ENCODE data around the gene GTF3C2. TPM values are rescaled to one million over a fixed set of nuclear protein-coding genes. Genes with fewer than 3 reads are reported as not detected.

Gene GTF3C2
- total and polyA plus RNA-seq, 9 of the 15 experiments (the other 6 are each of a cell fraction or from before 2014, with no cell fraction given): 35.5 to 96.8 (median 53.0) TPM

- TF ChIP-seq ARID3B (CRISPR knock-in tag; IDR thresholded peaks at IDR 0.05; ENCODE audit: borderline replicate concordance): no peak
- 0 out of 2 replicates have a peak, but pooled peaks have one; percentile 50 for TF ChIP-seq ZNF217 (CRISPR knock-in tag; IDR thresholded peaks at IDR 0.05)
- no peak for TF ChIP-seq U2AF1 (optimal IDR thresholded peaks at IDR 0.05; ENCODE audit: low read depth, low read length)
- TF ChIP-seq SMAD2 (IDR thresholded peaks at IDR 0.05; ENCODE audit: low read depth, low read length): no peak
- TF ChIP-seq ZNF511 (CRISPR knock-in tag; IDR thresholded peaks at IDR 0.05): no peak
- TF ChIP-seq RFX5 (IDR thresholded peaks at IDR 0.05; ENCODE audit: low read depth, low read length): no peak
- TF ChIP-seq ZNF398 (CRISPR knock-in tag; IDR thresholded peaks at IDR 0.05): no peak
- TF ChIP-seq E2F6 (IDR thresholded peaks at IDR 0.05; ENCODE audit: borderline replicate concordance in 1 of 2, extremely low read depth in 1 of 2, insufficient read depth in 1 of 2, insufficient read length in 1 of 2, low read depth in 1 of 2, low read length in 1 of 2, poor library complexity in 1 of 2, severe bottlenecking in 1 of 2): peak; percentile 98 to 99
- TF ChIP-seq GTF2F1 (IDR thresholded peaks at IDR 0.05; ENCODE audit: low read depth, low read length): no peak
- no peak for TF ChIP-seq ILF3 (IDR thresholded peaks at IDR 0.05; ENCODE audit: borderline replicate concordance)
- no peak for TF ChIP-seq ARHGAP35 (IDR thresholded peaks at IDR 0.05; ENCODE audit: partially characterized antibody)
- no peak for TF ChIP-seq ZNF717 (CRISPR knock-in tag; IDR thresholded peaks at IDR 0.05)
- 0 out of 4 replicates have a peak, but pooled peaks of 1 of the 2 experiments have one; percentile 18 for TF ChIP-seq MLLT1 (IDR thresholded peaks at IDR 0.05)
- TF ChIP-seq BCL6 (CRISPR knock-in tag; IDR thresholded peaks at IDR 0.05): no peak
- TF ChIP-seq ZNF586 (CRISPR knock-in tag; conservative IDR thresholded peaks at IDR 0.05): no peak
- TF ChIP-seq NCOA6 (IDR thresholded peaks at IDR 0.05): no peak
- no peak; the same call in none of the 2 replicates for TF ChIP-seq SMARCE1 (IDR thresholded peaks at IDR 0.05)
- TF ChIP-seq HDAC3 (IDR thresholded peaks at IDR 0.05; ENCODE audit: borderline replicate concordance, partially characterized antibody): no peak
- TF ChIP-seq ELK3 (CRISPR knock-in tag; IDR thresholded peaks at IDR 0.05): no peak
- TF ChIP-seq FOXJ3 (CRISPR knock-in tag; IDR thresholded peaks at IDR 0.05): no peak
- no peak for TF ChIP-seq TRIM24 (IDR thresholded peaks at IDR 0.05)
Measured at GRCh38 chr2:27370816-27371620, 14.5 kb upstream of the GTF3C2 start (continued).
